HG03520 (cell line): ENCODE data around the gene SEC23A.

Source experiments
- ATAC-seq: cut with Tn5 transposase; IDR thresholded peaks from one replicate; pipeline ENCODE4 v1.9.1; 2021; ENCODE audit warnings: mild to moderate bottlenecking, moderate library complexity; ENCODE audit not compliant: unreplicated experiment

Gene SEC23A

DNA sequence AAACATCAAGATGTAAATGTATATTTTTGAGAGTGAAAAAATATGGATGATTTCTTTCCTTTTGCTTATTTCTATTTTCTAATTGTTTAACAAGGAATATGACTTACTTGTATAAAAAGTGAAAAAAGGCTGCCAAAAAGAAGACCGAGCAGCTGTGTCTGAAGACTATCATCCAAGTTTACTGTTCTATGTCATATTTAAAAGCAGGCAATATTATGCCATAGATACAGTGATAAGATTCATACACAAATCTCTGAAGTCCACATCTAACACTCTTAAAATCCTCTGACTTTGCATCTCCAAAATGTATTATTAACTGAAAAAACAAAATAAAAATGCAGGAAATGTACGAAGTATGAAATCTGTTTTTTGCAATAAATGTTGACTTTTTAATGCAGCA, 109.1 kb downstream of the SEC23A start:
- ATAC-seq = no peak

DNA sequence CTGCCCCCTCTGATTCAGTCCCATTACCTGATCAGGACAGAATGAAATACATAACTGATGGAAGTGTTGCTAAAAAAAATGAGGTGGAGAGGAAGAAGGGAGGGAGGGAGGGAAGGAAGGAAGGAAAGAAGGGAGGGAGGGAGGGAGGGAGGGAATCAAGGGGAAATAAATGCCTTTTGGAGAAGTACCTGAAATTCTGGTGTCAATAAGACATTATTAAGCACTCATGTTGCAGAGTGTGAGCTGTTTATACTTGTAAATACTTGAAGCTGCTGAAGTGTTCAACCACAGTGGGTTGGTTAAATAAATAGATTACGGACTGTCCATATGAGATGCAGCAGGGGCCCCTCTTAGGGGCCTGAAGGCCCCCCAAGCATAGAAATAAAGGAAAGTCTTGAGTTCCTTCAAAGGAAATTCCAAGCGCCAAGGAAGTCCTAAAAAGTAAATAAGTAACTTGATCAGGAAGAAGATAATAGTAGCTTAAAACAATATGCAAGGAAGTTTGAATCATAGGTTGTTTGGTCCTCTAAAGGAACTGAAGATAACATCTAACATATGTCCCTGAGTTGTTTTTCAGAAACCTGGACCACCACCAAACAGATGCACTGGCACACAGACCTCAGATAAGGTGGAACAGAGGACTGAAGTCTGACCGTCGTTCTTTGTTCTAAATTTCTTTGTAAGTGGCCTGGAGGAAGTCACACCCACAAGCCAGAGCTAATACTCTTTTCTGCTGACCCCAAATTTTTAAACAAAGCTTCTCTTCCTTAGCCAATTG, 110.8 kb downstream of the SEC23A start:
- no peak for ATAC-seq

DNA sequence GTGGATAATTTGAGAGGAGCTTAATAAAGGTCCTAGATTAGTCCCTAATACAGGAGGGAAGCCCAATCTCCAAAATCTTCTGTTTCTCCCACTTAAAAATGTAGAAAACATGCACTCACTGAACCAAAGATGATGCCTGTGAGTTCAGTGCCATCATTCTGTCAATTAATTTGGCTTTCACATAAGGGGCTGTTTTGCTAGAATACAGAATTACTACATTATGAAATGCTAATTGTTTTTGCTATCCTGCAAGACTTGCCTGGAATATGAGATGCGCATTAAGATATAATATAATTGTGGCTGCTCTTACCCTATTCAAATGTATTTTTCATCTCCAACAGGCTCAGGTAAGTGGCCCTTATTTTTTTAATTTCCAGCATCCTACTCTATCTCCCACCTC, 111.7 kb downstream of the SEC23A start:
- no peak for ATAC-seq

DNA sequence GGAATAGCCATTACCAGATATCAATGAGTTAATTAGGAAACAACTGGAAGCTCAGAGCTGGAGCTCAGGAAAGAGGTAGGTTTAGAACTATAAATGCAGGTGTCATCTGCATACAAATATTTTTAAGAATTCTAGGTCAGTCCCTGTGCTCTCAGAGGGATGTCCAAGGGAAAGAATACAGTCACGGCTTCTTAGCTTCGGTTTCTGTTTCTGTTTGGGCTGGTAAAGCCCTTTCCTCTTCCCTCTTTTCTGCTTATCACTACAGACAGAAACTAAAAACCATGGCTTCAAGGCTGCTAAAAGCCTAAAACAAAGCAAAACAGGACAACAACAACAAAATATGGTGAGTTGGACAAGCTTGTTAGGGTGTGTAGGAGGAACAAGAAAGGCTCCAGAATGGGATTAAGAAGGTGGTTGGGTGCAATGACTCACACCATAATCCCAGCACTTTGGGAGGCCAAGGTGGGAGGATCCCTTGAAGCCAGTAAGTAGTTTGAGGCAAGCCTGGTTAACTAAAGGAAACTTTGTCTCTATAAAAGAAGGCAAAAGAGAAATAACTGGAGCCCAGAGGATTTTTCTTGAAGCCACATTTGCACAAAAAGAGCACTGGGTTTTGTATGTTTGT, 113.0 kb downstream of the SEC23A start:
- peak; percentile 79 for ATAC-seq

DNA sequence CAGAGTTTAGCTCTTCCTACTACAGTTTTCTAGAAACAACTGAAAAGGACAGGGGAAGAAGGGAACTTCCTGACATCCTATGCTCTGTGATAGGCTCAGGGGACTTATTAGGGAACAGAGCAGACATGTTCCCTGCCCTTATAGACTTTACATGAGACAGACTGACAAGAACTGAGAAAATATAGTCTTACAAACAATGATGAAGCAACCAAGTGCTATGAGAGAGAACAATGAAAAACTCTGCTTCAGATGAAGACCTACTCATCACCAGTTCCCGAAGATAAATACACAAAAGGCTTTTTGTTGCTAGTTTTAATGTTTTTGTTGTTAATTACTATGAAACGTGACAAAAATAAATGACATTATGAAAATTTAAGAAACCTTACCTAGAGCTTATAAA, 115.3 kb downstream of the SEC23A start:
- no peak for ATAC-seq

DNA sequence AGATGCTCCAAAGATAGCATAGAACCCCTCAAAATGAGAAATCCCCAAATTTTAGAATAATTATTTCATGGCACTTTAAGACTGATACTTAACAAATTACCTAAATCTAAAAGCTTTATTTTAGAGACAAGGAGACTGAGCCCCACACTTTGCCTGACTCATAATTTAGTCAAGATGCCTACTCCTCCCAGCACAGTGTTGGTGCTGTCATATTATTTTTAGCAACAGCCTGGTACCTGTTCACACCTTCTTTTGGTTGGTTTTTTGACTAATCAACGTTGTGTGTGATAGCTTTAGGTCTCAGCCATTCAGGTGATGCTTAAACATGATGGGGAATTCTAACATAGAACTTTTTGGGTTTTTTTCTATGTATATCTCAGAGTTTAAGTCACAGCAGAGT, 120.2 kb downstream of the SEC23A start:
- ATAC-seq = no peak

DNA sequence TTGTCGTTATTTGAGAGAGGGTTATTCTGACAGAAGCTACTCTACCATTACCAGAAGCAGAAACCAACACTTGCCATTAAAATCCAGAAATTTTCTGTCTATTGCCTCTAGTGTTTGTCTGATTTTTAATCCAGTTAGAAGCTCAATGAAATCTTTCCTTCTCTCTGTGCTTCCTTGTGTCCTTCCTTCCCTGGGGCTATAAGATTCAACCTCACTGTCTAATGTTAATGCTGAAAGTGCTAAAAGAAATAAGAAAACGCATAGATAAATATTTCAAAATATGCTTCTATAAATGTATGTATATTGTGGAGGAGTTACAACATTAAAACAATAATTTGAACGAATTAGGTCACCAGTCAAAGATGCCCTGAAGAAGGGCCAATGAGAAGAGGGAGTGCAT, 120.8 kb downstream of the SEC23A start:
- ATAC-seq = no peak
